ENCODE data around the gene KRTAP5-7. TPM values are rescaled to one million over a fixed set of nuclear protein-coding genes. Genes with fewer than 3 reads are reported as not detected.

KRTAP5-7 gene
- total and polyA plus RNA-seq, 2 donors (not counting 3 experiments of a cell fraction or from before 2014, with no cell fraction given) = 0.07 TPM; not detected in 1

DNA sequence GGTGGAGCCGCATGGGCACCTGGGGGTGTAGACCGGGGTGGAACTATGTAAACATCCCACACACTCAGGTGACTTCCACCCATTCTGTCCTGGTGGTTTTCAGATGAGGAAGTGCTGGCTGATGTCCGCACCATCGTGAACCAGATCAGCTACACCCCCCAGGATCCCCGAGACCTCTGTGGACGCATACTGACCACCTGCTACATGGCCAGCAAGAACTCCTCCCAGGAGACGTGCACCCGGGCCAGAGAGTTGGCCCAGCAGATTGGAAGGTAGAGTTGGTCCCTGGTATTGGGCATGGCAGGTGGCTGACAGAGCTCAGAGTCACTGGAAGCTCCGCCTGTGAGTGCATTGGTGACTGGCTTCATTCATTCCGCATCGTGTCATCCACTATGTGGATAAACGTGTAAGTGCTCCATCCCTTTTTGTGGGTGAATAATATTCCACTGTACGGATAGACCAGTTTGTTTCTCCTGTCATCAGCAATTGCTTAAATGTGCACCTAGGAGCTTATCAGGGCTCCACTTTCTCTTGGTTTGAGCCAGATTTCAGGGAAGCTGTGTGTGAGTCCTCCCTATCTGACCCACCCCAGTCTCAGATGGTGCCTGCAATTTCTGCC, 44.2 kb upstream of the KRTAP5-7 start:
- POLR2A ChIA-PET = no interaction called here
- intact Hi-C loops (cut with micrococcal nuclease) (loop anchor here (10.0 kb wide), 1 partner anchor 102 kb away; the partner anchor contains the start of gene KRTAP5-11), dilution Hi-C loops (cut with MboI; ENCODE audit: extremely low pct_ligation_motif_present, low sequenced_read_pairs) (no loop called here)
- H3K9ac ChIP-seq (replicated peaks; ENCODE audit: extremely low read depth, insufficient read depth, low read length) = no peak overlapping the region
- no peaks in the 10 kb centered on the region for H3K9me3 ChIP-seq (replicated peaks; ENCODE audit: control insufficient read depth, insufficient read depth, low read length)
- peaks cover 2% of the 10 kb centered on the region for H3K4me1 ChIP-seq (ENCODE audit: control insufficient read depth, extremely low read depth, insufficient read depth, low read length)
- no peak overlapping the region for H3K27ac ChIP-seq (ENCODE audit: insufficient read depth, low read depth, low read length)
- no TSS peak for BruUV-seq (replicated peaks)
- DNase-seq (ENCODE audit: low read depth, low spot score) (no peak), FAIRE-seq (no peak)
- H4K20me1 ChIP-seq (replicated peaks; ENCODE audit: control insufficient read depth, extremely low read depth, insufficient read depth, low read length) = no peaks in the 10 kb centered on the region
- no peaks in the 10 kb centered on the region for H3K9me1 ChIP-seq (replicated peaks; ENCODE audit: control insufficient read depth, extremely low read depth, insufficient read depth, low read length)
- H3K4me2 ChIP-seq (ENCODE audit: insufficient read depth, low read length) = no peak overlapping the region
- no peaks in the 10 kb centered on the region for H3K27me3 ChIP-seq (ENCODE audit: control insufficient read depth in 2 of 2, insufficient read depth in 2 of 2, low read length in 2 of 2)
- H3K79me2 ChIP-seq (ENCODE audit: control insufficient read depth, insufficient read depth, low read length) = no peaks in the 10 kb centered on the region
- no peak overlapping the region for H2AFZ ChIP-seq (ENCODE audit: low read depth, low read length)
- H3K4me3 ChIP-seq (replicated peaks in 1 of 3; ENCODE audit: insufficient read depth in 1 of 3, low read depth in 1 of 3, low read length in 3 of 3) = no peak overlapping the region
- TF ChIP-seq GATA2 (IDR thresholded peaks at IDR 0.05; ENCODE audit: insufficient read depth, insufficient read length, low read depth, low read length) = no peak
- TF ChIP-seq POLR2AphosphoS5 (IDR thresholded peaks at IDR 0.05; ENCODE audit: insufficient read depth, low read depth, low read length) = no peak
- no peak for TF ChIP-seq JUN (IDR thresholded peaks at IDR 0.05; ENCODE audit: borderline replicate concordance, insufficient read depth, insufficient read length, low read depth)
- no peak for TF ChIP-seq MYC (IDR thresholded peaks at IDR 0.05; ENCODE audit: low read depth, low read length)
- no peak for TF ChIP-seq CTCF (IDR thresholded peaks at IDR 0.05; ENCODE audit: extremely low read depth in 1 of 2, insufficient read depth in 1 of 2, low read depth in 1 of 2, low read length in 2 of 2)
- no peak for TF ChIP-seq FOS (IDR thresholded peaks at IDR 0.05; ENCODE audit: borderline replicate concordance, insufficient read depth, low read length)
- no peak for TF ChIP-seq POLR2A (IDR thresholded peaks at IDR 0.05; ENCODE audit: low read depth, low read length)
- no peak for TF ChIP-seq EZH2 (IDR thresholded peaks at IDR 0.05; ENCODE audit: borderline replicate concordance, low read depth, low read length, severe bottlenecking)
- no peak for TF ChIP-seq MAX (IDR thresholded peaks at IDR 0.05; ENCODE audit: insufficient read depth, insufficient read length)
- peaks cover 0 to 54% of the 10 kb centered on the region in 2 experiments for H3K36me3 ChIP-seq (ENCODE audit: control insufficient read depth in 2 of 2, extremely low read depth in 1 of 2, insufficient read depth in 2 of 2, low read length in 2 of 2)
- CTCF ChIA-PET = no interaction called here

Measured in endothelial cell of umbilical vein (primary cell).